MCF 10A (cell line): ENCODE results near the gene ABCC8. TPM values are rescaled to one million over a fixed set of nuclear protein-coding genes. Genes with fewer than 3 reads are reported as not detected.
A peak's percentile ranks its signal among the peaks of the same experiment; 100 is the strongest.

Experiments used
- BruUV-seq: library from RNA; stranded (reverse); fragments of 400-500 nt; replicated peaks from 2 replicates; lab custom pipeline; 2021; lab: Mats Ljungman, UMichigan
- CTCF ChIA-PET: fragments of 300-600 bp; sonication (Branson Sonifier 250); formaldehyde crosslinking; extraction: SDS; loops from one replicate; lab custom pipeline; 2021; ENCODE audit warnings: antibody characterized with exemption, inconsistent platforms; lab: Yijun Ruan, JAX
- POLR2A ChIA-PET: fragments of 300-600, 350-650 bp; sonication (Branson Sonifier 250); formaldehyde crosslinking; extraction: SDS; loops from one replicate; lab custom pipeline; 2020; ENCODE audit warnings: antibody characterized with exemption, inconsistent platforms; lab: Yijun Ruan, JAX
- DNase-seq: peaks from one replicate; pipeline ENCODE4 v3.0.0-alpha.2; 2018; ENCODE audit not compliant: unreplicated experiment
- H3K27ac Mint-ChIP-seq: one replicate; pipeline ENCODE4 v1.8.0; 2022; ENCODE audit warnings: mild to moderate bottlenecking, low read depth, mixed read lengths; ENCODE audit not compliant: unreplicated experiment
- H3K27me3 Mint-ChIP-seq: one replicate; pipeline ENCODE4 v1.8.0; 2022; ENCODE audit warnings: mixed read lengths; ENCODE audit not compliant: insufficient read depth, unreplicated experiment
- H3K36me3 Mint-ChIP-seq: one replicate; pipeline ENCODE4 v1.8.0; 2022; ENCODE audit warnings: mild to moderate bottlenecking, moderate library complexity, mixed read lengths; ENCODE audit not compliant: insufficient read depth, unreplicated experiment
- H3K4me1 Mint-ChIP-seq: one replicate; pipeline ENCODE4 v1.8.0; 2022; ENCODE audit warnings: mixed read lengths; ENCODE audit not compliant: insufficient read depth, unreplicated experiment
- H3K4me3 Mint-ChIP-seq: one replicate; pipeline ENCODE4 v1.8.0; 2022; ENCODE audit warnings: mild to moderate bottlenecking, moderate library complexity, mixed read lengths; ENCODE audit not compliant: unreplicated experiment
- H3K9me3 Mint-ChIP-seq: one replicate; pipeline ENCODE4 v1.8.0; 2022; ENCODE audit warnings: mixed read lengths; ENCODE audit not compliant: unreplicated experiment
- CTCF ChIP-seq: fragments of 200-600 bp; IDR thresholded peaks from one replicate; pipeline ENCODE4 v1.8.0; 2022; ENCODE audit warnings: antibody characterized with exemption, mild to moderate bottlenecking; ENCODE audit not compliant: unreplicated experiment
- intact Hi-C: fragments of 100-400 bp; cut with micrococcal nuclease; formaldehyde crosslinking; loops from 2 replicates; pipeline ENCODE4 v1.14.1; 2022
- total RNA-seq: library from RNA; stranded (reverse); gene quantifications from 2 replicates; pipeline ENCODE4 v1.2.3, GENCODE V29; 2022

ABCC8 gene
- total RNA-seq, 1 experiment from 2014 or later: not detected

- no TSS peak for BruUV-seq
- CTCF ChIA-PET: no interaction called here
- Mint-ChIP-seq H3K4me3 (no peak overlapping the region), H3K4me1 (no peaks in the 10 kb centered on the region), H3K27ac (no peak overlapping the region), H3K27me3 (peaks cover 58% of the 10 kb centered on the region), H3K9me3 (no peaks in the 10 kb centered on the region), H3K36me3 (no peaks in the 10 kb centered on the region)
- no peak for TF ChIP-seq CTCF
- POLR2A ChIA-PET: no interaction called here
- intact Hi-C loops: no loop called here
- DNase-seq: no peak
Observed at GRCh38 chr11:17477084-17477333, 364 bp upstream of the ABCC8 start.

GRCh38 chr11:17475666-17476316 is 854 bp downstream of the ABCC8 start:
- no peaks in the 10 kb centered on the region for H3K9me3 Mint-ChIP-seq
- H3K27me3 Mint-ChIP-seq: peaks cover 58% of the 10 kb centered on the region
- H3K4me3 Mint-ChIP-seq: no peak overlapping the region
- DNase-seq: no peak
- ChIA-PET POLR2A (no interaction called here), CTCF (interaction anchor here (0.6 to 1.2 kb wide), 3 partner anchors 25 to 52 kb away, joined by 3 to 8 read pairs (median 4); no protein-coding TSS in a partner anchor)
- no peaks in the 10 kb centered on the region for H3K4me1 Mint-ChIP-seq
- no peaks in the 10 kb centered on the region for H3K36me3 Mint-ChIP-seq
- intact Hi-C loops: no loop called here
- BruUV-seq: no TSS peak
- H3K27ac Mint-ChIP-seq: no peak overlapping the region
- no peak for TF ChIP-seq CTCF

GRCh38 chr11:17473071-17473744 is 3.4 kb downstream of the ABCC8 start:
- BruUV-seq: no TSS peak
- ChIA-PET CTCF (no interaction called here), POLR2A (no interaction called here)
- Mint-ChIP-seq H3K27ac (no peak overlapping the region), H3K4me1 (no peaks in the 10 kb centered on the region), H3K9me3 (no peaks in the 10 kb centered on the region), H3K4me3 (no peak overlapping the region), H3K36me3 (no peaks in the 10 kb centered on the region), H3K27me3 (peaks cover 57% of the 10 kb centered on the region)
- peak; percentile 45 for DNase-seq
- no peak for TF ChIP-seq CTCF
- intact Hi-C loops: no loop called here

GRCh38 chr11:17472467-17472866 is 4.2 kb downstream of the ABCC8 start:
- CTCF ChIA-PET: interaction anchor here (0.8 kb wide), 1 partner anchor 89 kb away, joined by 4 read pairs; no protein-coding TSS in a partner anchor
- H3K27ac Mint-ChIP-seq: no peak overlapping the region
- H3K4me1 Mint-ChIP-seq: no peaks in the 10 kb centered on the region
- BruUV-seq: no TSS peak
- intact Hi-C loops: no loop called here
- TF ChIP-seq CTCF: no peak
- H3K36me3 Mint-ChIP-seq: peaks cover 2% of the 10 kb centered on the region
- H3K9me3 Mint-ChIP-seq: no peaks in the 10 kb centered on the region
- no peak overlapping the region for H3K4me3 Mint-ChIP-seq
- peaks cover 50% of the 10 kb centered on the region for H3K27me3 Mint-ChIP-seq
- DNase-seq: no peak
- POLR2A ChIA-PET: no interaction called here
